Stimulated activated CD4-positive, alpha-beta T cell treated with anti-CD3 and anti-CD28 coated beads, Interleukin-4, amount 100 ng/mL, for 4 hours (primary cell): Measurements from ENCODE around the gene UNC5B.

ENCODE experiments used
- DNase-seq, 2 experiments: peaks; one replicate each; pipeline ENCODE4 v3.0.0-alpha.2; 2020

Gene UNC5B

DNA sequence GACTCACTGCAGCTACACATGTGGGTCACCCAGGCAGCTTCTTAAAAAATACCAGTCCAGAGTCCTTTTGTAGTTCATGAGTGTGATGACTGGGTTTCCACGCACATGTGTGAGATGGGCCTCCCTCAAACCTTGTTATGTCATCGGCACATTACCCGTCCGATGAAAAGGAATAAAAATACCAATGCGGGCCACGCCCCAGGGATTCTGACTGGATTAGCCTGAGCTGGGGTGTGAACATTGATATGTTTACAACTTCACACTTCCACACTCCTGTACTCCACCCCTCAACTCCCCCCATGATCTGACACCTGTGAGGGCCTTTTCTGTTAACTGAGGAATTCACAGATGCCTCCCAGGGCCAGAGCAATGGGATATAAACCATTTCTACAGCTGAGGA, 112.9 kb downstream of the UNC5B start:
- no peak for DNase-seq

DNA sequence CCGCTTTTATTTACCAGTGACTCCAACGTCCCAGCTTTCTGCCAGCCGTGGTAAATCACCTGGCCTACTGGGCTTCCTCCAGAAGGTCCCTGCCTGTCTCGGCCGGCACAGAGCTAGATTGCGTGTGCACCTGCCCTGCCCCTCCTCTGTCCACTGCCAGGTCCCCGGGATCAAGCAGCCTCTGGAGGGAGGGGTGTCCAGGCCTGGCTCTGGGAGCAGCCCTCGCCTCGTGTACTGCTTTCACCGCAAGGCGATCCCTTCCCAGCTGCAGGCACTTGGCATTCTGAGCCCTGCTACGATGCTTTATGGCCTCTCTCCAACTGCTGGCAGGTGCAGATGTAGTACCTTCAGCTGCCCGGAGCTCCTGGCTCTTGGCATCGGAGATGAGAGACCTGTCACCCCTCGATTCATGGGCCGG, 114.1 kb downstream of the UNC5B start:
- DNase-seq: no peak

DNA sequence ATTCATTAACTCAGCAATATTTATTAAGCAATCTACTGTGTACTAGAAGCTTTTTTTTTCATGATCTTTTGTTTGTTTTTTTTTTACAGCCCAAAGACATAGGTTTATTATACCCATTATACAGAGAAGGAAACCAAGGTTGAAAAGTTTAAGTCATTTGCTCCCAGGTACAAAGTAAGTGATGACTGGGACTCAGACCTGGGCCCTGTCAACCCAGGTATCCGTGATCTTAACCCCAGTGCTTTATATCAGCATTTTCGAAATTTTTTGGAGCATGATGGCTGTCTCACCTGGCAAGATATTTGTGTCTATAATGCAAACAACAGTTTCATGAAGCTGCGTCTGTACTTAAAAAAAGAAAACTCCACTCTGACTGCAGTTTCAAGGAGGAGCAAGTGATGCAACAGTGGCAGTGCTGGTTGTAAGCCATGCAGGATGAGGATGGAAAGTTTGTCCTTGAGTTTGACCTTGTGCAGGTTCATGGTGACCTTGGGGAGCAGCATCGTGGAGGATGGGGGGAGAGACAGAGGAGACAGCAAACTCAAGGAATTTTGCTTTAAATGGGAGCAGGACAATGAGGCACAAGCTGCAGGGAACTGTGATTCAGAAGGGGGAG, 118.5 kb downstream of the UNC5B start:
- no peak for DNase-seq

DNA sequence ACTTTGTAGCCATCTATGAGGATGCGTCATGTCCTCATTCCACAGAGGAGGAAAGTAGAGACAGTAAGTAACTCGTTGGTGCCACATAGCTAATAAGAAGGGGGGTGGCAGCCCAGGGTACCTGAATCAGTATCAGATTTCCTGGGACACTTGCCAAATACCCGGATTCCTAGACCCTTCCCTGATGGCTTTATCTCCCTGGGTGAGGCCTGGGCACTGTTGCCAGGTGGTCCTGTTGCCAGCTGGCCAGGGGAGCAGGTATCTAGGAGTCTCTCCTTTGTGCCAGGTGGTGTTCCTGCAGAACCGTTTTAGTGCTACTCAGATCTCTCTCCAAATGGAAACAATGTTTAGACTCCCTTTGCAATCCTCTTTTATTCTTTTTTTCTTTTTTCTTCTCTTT, 119.4 kb downstream of the UNC5B start:
- DNase-seq: no peak

DNA sequence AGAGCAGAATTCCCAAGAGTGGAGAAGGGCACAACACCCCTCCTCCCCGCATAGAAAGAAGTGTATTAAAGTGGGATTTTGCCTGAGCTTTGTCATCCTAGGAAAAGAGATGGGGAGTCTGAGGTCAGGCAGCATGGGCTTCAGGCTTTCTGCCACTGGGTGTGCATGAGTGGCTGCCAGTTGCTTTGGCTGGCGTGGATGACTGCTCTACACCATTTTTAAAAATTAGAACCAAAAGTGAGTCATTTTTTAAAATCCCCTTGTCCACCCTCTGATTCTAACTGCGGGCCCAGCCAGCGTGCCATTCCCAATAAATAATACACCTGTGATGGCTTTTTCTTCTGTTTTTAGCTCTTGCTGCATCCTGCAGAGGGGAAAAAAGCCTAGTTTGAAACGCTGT, 120.1 kb downstream of the UNC5B start:
- DNase-seq: no peak

DNA sequence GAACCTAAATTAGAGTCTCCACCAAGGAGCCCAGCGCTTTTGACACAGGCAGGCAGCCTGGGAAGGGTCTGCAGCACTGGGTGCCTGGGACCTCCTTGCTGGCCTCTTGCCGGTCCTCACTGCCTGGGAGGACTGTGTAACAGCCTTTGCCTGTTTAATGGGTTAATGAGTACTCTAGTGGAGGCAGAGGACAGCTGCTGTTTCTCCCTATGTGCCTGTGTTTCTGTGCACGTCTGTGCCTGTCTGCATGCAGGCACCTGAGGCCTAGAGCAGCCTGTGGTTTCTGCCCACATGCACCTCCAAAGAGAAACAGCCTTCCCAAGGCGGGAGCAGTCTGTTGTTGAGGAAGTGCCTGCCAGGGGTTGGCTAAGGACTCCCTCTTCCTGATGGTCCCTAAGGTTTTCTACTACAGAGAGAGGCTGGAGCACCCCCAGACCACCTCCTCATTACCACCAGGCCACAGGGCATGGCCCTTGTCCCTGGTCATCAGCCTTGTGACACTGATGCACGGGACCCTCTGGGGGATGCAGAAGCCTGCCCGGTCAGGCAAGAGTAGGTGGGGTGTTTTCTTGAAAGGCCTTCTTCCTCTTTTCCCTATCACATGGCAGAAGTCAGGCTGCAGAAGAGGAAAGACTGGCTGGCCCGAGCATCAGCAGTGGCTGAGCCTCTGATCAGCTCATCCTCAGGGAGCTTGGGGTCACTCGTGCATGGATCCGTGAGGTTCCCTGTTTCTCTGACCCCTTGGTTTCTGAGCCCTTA, 120.9 kb downstream of the UNC5B start:
- DNase-seq: no peak

DNA sequence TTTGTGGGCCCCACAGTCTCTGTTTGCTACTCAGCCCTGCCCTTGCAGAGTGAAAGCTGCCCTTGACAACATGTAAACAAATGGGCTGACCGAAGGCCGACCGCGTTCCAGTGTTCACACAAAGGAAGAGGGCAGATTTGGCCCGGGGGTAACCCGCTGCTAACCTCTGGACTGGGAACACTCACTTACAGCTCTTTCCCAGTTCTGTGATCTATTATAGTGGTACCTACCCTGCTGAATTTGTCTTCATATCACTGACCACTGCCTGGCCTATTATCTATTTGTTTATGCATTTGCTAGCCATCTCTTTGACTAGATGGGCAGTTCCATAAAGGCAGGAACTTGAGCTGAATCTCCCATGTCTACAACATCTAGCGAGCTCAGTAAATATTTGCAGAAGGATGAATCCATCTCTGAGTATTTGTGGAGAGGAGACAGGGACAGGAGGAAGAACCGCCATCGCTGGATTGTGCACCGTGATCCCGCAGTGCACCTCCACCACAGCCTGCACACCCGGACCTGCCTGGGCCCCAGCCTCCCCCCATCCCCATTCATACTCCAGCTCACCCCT, 121.9 kb downstream of the UNC5B start:
- DNase-seq: no peak

DNA sequence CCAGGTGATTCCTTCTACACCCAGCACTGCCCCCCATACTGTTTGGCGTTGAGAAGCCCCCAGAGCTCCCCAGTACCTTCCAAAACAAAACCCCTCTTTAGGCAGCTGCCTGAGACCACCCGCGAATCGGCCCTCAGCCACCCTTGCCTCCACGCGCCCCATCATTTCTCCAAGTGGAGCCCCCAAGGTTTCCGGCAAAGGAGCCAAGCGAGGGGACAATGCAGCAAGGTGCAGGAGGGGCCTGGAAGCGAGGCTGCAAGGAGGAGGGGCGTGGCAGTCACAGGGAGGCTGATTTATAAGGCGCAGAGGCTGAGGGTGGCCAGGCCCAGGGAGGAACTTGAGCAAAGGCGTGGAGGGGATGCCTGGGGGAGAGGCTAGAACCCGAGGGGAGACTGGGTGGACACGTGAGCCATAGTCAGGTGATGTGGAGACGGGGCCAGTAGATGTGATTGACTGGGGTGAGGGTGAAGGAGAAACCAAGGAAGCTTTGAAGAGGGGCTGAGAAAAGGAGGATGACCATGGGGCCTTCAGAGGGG, 122.9 kb downstream of the UNC5B start:
- no peak for DNase-seq

DNA sequence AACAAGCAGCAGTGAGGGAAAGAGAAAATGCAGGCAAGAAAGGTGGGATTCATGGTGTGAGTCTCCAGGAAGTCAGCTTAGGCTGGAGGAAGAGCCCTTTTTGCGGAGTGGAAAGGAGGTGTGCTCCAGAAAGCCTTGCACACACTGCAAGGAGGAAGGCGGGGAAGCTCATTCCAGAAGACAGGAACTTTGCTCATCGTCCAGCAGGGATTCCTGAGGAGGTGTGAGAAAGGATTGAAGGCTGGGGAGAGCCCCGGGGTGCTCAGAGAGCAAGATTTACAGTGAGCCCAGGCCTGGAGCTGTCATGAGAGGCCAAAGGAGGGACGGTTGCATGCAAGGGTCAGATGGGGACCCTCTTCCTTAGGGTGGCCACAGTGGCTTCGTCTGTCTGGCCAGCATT, 124.3 kb downstream of the UNC5B start:
- no peak for DNase-seq

DNA sequence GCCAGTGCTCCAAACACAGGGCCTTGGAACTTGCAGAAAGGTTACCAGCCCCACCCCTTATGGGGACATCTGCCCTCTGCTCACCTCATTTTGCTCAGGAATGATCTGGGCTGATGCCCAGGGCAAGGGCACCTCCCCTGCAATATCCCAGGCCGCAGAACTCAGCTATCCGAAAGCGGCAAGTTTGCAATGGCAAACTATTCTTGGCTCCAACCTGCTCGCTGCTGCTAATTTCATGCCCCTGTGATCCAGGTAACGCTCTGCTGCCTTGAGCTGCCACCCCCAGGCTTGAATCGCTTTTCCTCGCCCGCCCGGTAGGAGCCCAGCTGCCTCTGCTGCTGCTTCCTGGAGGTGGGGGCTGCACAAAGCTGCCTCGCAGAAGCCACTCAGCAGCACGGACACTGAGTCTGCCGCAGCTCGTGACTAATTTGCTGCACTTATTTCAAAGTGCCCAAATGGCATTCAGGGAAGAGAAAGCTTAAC, 124.9 kb downstream of the UNC5B start:
- no peak for DNase-seq

DNA sequence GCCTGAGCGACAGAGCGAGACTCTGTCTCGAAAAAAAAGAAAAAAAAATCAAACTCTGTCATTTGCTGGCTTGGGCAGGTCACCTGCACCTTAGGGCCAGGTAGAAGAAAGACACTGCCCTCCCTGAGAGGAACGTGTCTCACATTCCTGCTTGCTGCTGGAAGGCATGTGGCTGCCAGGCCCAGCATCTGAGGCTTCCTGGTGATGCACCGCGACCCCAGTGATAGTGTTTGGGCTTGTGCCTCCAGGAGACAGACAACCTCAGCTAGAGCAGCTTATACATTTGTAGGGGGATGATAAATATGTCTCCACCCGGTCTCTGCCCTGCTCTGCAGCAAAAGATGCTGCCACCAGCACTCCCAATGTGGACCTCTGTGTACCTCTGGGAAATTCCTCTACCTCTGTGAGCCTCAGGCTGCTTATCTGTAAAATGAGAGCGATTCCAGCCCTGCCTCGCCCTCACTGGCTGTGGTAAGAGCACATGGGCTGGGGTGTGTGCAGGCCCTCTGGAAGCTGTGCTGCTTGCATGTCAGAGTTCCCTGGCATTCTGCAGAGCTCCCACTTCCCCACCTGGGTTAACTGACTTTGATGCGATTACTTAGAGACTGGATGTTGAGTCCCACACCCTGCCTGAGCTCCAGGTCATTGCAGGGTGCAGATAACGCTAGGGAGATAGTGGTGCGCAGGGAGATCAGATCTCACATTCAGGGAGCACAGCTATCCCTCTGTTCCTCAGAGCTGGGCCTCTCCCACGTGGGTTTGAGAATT, 126.5 kb downstream of the UNC5B start:
- DNase-seq: no peak

DNA sequence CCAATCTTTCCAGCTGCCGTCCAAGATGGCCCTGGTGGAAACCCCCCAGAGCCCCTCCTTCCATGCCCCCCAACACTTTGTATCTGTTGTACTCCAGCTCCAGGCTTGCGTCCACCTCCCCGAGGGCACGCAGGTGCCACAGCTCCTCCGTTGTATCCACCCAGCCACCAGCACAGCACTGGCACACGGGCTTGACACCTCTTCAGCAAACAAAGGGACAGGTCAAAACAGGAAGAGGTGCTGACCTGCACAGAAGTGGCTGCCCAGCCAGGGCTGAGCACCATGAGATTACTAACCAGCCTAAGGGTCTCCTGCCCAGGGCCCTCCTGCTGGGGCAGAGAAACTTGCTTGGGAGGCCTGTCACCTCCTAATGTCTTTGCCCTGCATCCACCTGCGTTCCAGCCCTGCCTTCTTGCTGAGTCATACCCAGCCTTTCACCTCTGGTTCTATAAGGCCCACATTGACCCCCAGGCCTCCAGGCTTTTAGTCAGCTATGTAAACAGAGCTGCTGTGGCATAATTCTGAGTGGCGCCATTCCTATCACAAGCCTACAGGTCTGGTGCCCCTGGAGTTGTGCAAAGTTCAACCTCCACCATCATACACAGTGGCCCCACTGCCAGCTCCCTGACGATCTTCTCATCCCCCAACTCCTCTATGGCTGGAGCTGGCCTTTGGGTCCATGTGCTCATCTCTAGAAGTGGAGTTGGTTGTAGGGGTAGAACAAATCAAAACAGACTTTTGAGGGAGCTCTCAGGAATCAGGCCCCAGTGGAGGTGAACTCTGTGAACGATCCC, 127.6 kb downstream of the UNC5B start:
- DNase-seq: no peak

DNA sequence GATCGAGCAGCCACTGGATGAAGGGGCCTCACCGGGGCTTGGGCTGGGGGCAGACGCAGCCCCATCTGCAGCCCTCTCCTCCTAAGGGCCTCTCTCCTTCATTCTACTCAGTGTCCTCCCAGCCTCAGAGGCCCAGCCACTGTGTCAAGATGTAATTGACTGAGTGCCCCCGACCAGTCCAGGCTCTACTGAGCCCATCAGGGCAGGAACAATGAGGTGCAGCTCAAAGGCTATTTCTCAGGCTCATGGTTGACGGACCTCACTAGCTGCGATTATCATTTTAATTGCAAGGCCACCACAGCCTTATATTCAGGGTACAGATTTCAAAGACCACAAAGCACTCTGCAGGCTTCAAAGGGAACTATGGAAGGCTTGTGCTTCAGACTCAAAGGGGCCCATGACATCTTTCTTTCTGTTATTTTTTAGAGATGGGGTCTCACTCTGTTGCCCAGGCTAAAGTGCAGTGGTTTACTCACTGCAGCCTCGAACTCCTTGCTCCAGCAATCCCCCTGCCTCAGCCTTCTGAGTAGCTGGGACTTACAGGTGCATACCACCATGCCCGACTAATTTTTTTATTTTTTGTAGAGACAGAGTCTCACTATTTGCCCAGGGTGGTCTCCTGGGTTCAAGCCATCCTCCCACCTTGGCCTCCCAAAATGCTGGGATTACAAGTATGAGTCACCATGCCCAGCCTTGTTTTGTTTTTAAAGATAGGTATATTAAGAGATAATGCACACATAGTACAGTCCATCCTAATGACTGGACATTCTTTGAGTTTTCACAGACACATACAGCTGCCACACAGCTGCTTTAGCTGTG, 130.4 kb downstream of the UNC5B start:
- DNase-seq: no peak

DNA sequence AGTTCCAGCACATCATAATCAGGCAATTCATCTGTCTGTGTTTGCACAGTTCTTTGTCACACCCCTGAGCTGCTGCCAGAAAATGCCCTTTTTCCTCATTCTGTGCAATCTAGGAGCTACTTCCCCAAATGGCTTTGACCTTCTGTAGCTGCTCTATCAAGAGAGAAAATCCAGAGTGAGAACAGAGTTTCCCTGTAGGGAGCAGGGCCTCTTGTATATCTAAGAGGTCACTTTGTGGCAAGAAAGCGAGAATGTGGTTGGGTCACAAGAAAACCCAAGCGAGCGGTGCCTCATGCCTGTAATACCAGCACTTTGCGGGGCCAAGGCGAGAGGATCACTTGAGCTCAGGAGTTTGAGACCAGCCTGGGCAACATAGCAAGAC, 131.0 kb downstream of the UNC5B start:
- no peak for DNase-seq

DNA sequence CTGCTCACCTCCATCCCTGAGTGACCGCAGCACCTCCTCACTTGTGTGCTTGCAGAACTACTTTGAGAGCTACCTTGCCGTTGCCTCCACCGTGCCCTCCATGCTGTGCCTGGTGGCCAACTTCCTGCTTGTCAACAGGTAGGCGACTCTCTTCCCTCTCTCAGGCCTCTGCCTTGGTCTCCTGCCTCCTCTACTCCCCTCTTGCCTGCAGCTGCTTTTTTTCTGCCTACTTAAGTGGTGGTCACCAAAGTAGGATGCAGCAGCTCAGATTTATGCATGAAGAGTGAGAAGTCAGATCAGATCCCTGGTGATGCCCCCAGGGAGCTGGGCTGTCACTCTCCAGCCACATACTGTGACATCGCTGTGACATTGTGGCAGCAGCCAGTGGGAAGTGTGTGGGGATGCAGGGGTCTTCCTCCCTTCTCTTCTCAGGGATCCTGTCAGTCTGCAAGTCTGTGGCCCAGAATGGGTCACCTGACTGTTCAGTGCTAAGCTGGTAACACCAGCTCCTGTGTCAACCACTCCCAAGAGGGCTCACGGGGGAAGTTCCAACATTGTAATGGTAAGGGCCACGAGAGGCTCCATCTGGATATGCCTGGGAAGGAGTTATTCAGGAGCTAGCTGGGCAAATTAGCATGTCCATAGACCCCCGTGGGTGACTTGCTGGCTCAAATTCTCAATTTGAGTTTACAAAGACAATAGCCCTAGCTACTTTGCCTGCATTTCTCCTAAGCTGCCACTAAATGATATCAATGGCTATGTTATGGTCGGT, 132.0 kb downstream of the UNC5B start:
- DNase-seq: no peak

DNA sequence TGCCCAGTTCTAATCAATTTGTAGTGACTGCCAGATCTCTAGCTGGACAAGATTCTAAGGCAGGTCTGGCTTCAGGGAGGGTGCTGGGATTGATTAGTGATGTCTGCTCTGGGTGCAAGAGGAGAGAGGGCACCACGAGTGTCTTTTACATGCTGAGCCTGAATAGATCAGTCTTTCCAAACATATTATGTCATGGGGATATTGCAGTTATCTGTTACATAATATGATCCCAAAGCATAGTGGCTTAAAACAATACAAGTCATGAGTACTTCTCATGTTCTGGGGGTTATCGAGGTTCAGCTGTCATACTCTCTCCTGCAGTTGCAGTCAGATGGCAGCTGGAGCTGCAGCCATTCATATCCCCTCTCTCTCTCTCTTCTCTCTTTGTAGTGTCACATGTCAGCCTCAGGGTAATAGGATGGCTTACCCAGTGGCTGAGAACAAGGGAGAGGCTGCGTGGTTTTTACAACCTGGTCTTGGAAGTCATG, 132.7 kb downstream of the UNC5B start:
- DNase-seq: no peak

DNA sequence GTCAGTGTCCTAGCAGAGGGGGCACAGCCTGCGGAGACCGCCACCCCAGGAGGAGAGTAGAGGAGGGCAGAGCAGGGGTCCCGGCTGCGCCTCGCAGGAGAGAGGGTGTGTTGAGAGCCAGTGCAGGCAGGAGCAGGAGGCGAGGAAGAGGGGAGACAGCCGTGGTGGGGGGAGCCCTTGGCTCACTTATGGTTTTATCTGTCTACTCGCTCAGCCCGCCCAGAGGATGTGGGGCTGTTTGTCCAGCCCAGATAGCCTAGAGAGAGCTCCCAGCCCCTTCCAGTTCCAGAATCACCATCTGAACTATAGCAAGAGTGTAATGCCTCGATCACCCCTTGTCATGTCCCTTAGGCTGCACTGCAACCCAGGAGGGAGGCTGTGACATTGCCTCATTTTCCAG, 133.3 kb downstream of the UNC5B start:
- no peak for DNase-seq

DNA sequence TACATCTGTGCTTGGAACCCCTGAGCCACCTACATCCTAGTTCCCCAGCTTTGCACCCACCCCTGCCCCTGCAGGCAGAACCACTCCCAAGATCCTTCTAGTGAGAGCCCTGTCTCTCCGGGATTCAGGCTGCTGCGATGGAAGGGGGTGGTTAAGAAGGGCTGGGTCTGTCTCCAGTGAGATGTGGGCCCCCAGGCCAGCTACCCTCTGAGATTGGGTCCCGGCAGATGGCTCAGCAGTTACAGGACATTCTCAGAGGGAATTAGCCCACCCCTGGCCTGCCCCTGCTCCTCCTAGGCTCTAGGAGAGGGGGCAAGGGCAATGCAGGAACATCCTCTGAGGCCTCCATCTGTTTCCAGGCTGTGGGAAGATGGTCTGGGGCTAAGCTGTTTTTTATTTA, 134.4 kb downstream of the UNC5B start:
- DNase-seq: no peak

DNA sequence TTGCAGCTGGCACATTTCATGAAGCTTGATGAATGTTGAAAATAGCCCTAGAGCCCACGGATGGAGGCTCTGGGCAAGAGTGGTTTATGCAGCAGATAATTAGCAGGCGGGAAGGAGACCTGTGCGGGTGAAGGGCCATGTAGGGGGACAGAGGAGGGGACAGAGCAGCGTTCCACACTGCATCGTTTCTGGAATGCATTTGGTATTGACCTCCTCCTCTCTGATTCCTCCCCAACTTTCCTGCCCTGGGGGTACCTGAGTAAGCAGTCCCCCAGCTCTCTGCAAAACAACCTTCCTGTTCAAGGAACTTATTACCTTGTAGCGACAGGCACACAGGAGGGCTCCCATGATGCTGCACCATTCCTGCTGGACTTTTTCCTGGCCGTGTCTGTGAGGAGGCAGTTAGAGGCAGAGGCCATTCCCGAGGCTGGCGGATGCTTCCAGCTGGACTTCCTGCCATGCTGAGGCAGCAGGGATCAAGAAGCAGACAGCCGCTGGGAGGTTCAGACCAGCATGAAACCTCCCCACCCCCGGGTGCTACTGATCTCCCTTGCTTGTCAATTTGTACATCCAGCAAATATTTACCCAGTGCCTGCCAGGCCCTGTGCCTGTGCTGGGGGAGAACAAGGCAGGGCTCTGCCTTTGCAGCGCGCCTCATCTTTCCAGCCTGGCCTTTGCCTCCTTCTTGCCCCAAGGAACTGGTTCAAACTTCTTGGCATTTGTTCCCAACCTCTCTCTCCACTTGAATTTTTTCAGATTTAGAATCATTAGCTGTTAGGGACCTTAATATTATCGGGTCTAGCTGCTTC, 135.4 kb downstream of the UNC5B start:
- no peak for DNase-seq

DNA sequence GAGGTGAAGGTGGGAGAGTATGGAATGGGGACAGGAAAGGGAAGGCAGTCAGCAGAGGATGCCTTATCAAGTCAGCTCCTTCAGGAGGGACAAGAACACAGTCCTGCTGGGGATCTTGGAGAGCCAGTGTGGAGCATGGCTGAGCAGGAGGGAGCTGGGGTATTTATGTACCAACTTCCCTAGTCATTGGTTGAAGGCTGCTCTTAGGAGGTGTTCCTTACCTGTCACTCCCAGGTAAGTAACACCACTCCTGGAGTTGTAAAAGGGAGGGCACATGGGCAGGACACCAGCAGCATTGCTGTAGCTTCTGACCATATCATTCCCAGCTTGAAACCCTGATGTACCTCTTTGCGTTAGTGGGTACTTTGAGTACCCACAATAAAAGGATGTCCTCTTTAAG, 136.5 kb downstream of the UNC5B start:
- DNase-seq: no peak
